Left hindlimb (tissue), 1 donor: ENCODE data around the gene ADARB2.

Source experiments
- DNase-seq: peaks from one replicate; pipeline ENCODE4 v3.0.0-alpha.2; 2018

ADARB2 gene

DNA sequence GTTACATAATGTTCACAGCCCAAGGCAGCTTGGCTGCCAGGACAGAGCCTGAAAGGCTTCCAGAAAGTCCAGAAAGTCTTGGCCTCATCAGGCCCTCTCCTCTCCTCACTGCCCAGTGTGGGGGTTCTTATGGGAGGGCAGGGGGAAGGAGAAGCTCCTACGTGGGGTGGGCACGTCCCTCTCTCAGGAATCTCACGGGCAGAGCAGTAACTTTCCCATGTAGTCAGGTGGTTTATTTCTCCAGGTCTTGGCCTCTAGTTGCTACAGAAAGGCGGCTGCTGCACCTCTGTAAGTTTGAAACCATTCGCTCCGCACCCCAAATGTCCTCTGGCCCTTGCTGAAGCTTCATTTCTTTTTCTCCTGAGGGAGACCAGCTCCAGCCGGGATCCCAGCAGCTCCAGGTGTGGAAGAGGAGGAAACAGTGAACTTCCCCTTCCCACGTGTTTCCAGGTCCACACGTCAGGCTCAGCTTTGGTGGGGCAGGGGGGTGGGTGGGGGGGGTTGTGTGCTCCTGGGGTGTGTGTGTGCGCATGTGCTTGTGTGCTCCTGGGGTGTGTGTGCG, 360.9 kb downstream of the ADARB2 start:
- no peak for DNase-seq

DNA sequence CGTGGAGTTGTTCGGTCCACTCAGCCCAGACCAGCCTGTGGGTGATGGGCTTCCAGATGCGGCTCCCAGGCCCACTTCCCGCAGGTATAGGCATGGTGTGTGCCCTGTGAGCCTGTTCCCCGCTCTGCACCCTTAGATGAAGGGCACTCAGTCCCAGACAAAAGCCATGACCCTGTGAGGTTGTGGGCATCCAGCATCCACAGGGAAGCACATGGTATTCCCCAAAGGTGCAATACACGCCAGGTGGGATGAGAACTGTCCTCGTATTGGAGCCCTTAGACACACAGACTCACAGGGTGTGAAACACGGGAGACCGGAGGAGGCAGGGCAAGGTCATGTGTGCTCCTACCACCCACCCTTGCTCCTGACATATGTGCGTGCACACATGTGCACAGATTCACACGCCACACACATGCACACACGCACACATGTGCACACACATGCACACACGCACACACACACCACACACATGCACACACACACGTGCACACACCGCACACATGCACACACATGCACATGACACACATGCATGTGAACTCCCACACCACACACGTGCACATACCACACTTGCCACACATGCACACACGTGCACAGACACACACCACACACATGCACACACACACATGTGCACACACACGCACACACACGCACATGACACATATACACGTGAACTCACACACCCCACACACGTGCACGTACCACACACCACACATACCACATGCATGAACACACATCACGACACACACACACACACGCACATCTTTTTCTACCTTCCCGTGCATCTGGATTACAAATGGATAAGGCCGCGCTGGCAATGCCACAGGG, 361.8 kb downstream of the ADARB2 start:
- DNase-seq = no peak

DNA sequence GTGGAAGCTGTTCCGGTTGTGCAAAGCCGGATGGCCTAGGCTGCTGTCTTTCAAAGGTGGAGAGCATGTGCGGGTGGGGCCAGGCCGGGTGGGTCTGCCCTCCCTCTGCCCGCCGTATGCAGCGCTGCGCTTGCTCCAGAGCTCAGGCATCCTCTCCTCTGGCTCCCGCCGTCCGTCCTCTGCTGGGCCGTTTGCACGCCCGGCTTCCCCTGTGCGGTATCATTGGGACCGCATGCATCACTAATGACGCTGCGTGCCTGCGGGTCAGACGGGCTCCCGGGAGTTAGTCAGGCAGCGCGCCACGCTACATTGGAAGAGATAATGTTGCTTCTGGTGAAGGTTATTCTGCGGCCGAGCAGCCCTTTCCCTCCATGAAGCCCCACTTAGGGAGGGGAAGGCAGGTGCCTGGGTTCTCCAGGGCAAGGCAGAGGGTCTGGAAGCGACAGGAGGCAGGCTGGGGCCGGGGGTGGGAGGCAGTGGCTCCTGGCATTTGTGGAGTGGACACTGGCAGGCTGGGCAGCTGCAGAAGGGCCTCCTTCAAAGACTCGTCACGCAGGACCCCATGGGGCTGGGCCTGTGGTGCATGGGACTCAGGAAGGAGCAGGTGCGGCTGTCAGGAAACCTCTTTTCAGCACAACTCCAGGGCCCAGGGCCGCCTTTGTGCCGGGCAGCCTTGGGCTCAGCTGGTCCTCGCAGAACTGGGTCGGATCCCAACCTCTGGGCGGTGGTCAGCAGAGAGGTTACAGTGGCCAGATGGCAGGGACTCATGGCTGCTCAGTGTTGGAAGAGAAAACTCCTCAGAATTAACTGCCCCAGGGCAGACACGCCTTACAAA, 362.6 kb downstream of the ADARB2 start:
- no peak for DNase-seq

- no peak for DNase-seq
Measured at GRCh38 chr10:1373287-1373686, 364.0 kb downstream of the ADARB2 start.

GRCh38 chr10:1372212-1372611, 365.1 kb downstream of the ADARB2 start:
- DNase-seq = no peak

- DNase-seq = no peak
Measured at GRCh38 chr10:1370298-1370697, 367.0 kb downstream of the ADARB2 start.

GRCh38 chr10:1369665-1370064, 367.7 kb downstream of the ADARB2 start:
- DNase-seq = no peak

DNA sequence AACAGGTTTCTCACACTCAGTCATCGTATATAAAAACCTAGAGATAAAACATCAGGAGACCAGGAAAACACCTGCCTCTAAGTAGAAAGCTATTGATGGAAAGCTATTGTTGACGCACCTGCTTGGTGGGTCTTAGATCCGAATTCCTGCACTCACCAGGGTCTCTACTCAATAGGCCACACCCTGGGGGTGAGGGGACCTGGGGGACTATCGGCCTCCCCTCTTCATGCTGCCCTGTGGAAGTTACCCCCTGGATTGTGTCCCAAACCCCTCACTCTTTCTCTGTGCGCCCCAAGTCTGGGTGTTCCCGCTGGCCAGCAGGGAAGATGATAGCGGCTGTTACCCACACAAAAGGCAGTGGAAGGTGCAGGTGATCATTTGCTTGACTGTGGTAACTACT, 368.1 kb downstream of the ADARB2 start:
- no peak for DNase-seq

DNA sequence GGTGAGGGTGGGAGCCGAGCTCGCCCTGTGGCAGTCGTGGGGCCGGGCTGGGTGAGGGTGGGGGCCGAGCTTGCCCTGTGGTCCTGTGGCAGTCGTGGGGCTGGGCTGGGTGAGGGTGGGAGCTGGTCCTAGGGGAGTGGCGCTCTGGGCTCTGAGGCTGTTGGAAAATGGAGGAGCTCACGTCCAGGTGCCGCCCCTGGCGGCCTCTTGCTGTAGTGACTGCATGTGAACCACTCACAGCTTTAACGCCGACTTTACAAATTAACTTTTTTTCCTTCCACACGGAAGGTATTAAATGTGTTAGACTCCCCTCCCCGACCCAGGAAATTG, 368.5 kb downstream of the ADARB2 start:
- DNase-seq = peak; percentile 42

DNA sequence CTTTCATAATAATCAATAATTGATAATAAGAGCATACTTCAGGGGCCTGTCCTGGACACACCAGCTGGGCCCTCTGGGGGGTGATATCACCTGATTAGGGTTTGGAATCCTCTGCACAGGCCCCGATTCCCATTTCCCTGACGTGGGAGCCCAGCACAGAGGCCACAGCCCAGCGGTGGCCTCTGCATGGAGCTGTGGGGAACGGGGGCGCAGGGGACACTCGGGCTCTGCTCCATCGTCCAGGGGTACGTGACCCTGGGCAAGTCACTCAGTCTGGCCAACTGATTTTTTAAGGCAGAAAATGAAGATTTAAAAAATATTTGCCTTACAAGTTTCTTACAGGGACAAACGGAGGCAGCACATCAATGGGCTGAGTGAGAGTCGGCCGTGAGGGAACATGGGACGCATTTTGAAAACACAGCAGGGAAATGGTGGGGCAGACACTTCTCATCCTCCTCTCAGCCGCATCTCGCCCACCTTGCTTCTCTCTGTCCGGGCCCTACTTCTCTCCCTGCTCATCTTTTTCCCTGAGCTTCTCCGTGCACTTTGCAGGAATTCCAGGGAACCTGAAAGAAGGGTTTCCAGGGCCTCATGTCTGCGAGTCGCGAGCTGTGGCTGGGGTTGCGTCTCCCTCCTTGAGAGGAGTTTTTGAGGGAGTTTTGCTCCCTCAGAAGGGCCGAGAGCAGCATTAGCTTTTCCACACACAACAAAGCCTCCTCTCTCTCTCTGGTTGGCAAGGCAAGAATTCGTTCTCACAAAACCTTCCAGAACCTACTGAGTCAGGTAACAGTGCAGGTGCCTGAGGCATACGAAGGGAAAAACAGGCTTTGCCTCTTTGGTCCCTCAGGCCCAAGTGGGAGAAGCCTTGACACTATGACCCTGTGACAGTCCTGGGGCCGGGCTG, 369.1 kb downstream of the ADARB2 start:
- DNase-seq = no peak

DNA sequence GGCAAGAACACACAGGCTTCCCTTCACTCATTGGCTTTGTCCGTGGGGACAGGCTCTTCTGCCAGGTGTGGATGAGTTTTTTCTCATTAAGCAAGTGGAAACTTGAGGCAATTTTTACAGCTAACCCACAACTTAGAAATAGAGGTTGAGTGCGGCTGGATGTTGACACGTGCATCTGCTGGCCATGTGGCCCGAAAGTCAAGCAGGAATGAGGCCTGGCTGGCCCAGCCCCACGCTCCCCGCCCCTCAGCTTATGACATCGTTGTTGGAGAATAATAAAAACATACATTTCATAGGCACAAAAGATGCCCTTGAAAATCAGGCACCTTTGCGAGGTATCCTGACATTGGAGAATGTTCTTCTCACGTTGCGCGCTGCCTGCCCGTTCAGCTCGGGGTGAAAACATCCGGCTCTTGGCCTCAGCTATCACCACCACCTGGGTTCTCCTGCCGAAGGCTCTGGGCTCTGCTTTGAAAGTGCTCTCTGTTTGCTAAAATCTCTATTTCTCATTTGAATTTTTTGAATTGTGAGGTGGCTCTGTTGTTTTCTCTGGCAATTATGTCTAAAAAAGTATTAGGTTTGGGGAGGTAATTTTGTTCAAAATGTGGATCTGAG, 370.4 kb downstream of the ADARB2 start:
- no peak for DNase-seq

GRCh38 chr10:1366322-1366691, 371.0 kb downstream of the ADARB2 start:
- no peak for DNase-seq

GRCh38 chr10:1365540-1366321, 371.6 kb downstream of the ADARB2 start:
- DNase-seq = no peak

DNA sequence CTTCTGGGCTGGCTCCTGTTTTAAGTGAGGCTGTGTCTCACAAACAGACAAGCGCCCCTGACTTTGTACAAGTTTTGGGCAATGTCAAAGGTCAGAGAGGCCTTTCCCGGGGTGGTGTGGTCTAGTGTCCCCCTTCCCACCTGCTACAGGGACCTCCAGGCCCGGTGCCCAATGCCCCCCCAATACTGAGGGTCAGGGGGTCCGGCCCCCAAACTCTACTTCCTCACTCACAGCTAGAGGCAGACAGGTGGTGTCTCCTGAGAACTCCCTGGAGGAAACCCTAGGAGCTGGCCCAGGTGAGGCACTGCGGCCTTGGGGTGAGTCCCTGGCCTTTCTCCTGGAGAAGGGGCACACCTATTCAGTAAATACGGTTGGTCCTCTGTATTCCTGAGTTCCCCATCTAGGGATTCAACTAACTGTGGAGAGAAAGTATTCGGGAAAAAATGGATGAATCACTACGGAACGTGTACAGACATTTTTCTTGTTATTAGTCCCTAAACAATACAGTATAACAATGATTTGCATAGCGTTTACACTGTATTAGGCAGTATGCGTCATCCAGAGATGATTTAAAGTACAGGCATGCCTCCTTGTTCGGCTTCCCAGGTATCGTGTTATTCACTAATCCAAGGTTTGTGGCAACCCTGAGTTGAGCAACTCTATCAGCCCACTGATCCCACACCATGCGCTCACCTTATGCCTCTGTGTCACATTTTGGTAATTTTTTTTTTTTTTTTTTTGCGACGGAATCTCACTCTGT, 373.0 kb downstream of the ADARB2 start:
- DNase-seq = no peak

DNA sequence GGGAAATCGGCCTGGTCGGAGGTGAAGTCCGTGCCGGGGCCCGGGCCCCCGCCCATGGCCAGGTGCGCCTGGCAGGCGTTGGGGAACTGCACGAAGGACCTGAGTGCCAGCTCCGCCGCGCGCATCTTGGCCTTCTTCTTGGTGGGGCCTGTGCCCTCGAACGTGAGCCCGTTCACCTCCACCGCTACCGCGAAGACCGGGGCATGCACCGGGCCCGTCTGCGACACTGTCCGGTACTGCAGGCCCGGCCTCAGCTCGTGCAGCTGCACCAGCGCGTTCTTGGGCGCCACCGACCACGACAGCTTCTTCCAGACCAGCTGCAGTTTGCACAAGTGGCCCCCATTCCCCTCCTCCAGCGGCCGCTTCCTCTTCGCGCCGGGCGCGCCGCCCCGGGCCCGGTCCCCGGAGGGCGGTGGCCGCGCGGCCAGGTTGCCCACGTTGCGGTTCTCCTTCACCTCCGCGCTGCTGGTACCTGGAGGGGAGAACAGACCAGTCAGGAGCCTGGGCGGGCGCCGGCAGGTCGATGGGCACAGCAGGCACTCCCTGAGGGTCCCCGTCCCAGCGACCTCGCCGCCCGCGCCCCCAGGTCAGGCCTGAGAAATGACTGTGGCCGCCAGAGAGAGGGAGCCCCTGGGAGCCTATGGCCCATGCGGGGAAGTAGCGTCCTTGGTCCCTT, 373.7 kb downstream of the ADARB2 start:
- DNase-seq = no peak

DNA sequence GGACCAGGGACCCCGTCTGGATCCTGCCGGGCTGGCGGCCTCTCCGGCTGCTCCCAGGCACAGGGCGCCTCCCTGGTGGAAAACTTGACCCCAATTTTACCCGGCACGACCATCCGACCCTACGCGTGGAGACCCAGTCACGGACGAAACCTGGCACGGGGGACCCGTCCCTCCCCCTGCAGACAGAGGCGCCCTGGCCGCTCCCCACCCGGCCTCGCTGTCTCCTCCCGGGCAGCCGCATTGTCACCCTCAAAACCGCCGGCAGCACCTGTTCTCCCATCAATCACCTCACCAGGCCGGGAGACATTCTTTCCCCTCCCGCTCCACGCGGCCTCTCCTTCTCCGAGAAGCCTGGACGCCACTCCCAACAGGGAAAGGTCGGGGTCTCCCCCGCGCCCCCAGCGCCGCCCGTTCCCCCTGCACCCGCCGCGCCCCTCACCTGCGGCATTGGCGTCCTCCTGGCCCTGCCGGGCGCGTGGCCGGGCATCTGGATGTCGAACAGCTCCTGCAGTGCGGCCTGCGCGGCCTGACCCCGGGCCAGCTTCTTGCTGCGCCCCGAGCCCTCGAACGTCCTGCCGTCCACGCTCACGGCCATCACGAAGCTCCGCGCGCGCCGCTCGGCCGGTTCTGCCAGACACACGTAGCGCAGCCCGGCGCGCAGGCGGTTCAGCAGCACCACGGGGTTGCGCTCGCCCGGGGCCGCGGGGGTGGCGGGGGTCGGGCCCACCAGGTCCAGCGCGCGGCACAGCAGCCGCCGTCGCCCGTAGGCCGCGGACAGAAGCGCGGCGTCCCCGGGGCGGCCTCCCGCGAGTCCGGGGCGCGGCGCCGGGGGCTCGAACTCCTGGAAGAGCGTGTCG, 374.5 kb downstream of the ADARB2 start:
- no peak for DNase-seq

DNA sequence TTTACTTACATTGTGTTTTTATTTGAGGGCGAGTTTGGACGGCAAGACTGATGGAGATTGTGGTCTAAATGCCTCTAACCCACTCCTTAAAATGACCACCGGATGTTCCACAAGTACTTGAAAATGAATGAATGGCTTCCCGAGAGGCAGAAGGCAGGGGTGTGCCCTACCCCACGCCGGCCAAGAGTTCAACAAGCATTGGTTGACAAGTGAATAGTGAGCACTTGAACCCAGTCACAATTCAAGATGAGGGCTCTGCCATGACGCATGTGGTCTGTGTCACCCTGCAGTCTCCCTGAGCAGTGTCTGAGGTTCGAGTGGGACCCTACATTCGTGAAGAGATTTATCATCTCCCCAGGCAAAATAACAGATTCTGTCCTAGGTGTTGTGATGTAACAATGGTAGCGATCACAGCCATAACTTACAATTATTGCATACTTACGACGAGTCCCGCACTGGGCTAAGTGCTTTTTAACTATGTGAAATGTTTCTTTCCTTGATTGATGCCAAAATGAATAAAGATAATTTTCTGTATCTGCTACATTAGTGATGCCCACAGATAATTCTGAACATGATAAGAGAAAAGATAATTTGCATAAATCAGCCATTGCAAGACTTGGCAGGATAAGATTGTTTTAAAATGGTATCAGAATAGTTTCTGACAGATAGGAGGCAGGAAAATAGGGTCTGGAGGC, 375.8 kb downstream of the ADARB2 start:
- DNase-seq = no peak

GRCh38 chr10:1360558-1361164, 376.7 kb downstream of the ADARB2 start:
- DNase-seq = peak; percentile 46
